HepG2 (cell line): ENCODE data around the gene SLCO3A1. TPM values are rescaled to one million over a fixed set of nuclear protein-coding genes. Genes with fewer than 3 reads are reported as not detected.

Source experiments
- ATAC-seq: fragments of 200-7000 bp; cut with Tn5 transposase; 3 replicates; pipeline ENCODE4 v1.9.1; 2020; ENCODE audit warnings: mild to moderate bottlenecking, moderate library complexity
- BruUV-seq: library from RNA; stranded (reverse); fragments of 400-500 nt; replicated peaks from 2 replicates; lab custom pipeline; 2021; lab: Mats Ljungman, UMichigan
- CTCF ChIA-PET: fragments of 300-600 bp; formaldehyde crosslinking; extraction: SDS; loops from one replicate; lab custom pipeline; 2021; ENCODE audit warnings: low total read pairs, inconsistent platforms, low intra/inter-chr PET ratio; lab: Yijun Ruan, JAX
- POLR2A ChIA-PET: fragments of 350-600 bp; sonication (Branson Sonifier 250); formaldehyde crosslinking; loops from one replicate; lab custom pipeline; 2020; ENCODE audit warnings: antibody characterized with exemption, inconsistent platforms; lab: Yijun Ruan, JAX
- DNase-seq: peaks from one replicate; pipeline ENCODE4 v3.0.0-alpha.2; 2015; ENCODE audit warnings: low spot score
- FAIRE-seq: peaks from 3 replicates; lab custom pipeline; 2011; peaks lifted over from hg19 to GRCh38; lab: Jason Lieb, UNC
- H2AFZ ChIP-seq: one replicate; pipeline ENCODE4 v1.6.1; 2011; ENCODE audit warnings: low read length, inconsistent platforms
- H3K27ac ChIP-seq: fragments of 300-600 bp; 3 replicates; pipeline ENCODE4 v1.8.0; 2011; ENCODE audit warnings: mixed run types, mild to moderate bottlenecking, mixed read lengths, low read length, inconsistent platforms; ENCODE audit not compliant: insufficient read depth; ENCODE audit errors: extremely low read length
- H3K27me3 ChIP-seq, 2 experiments: fragments of 200-600 bp in 1 of 2; 2 replicates in 1 of 2; 3 replicates in 1 of 2; pipeline versions ENCODE4 v1.6.0 to v1.8.0; 2011; ENCODE audit warnings: low read length in 2 of 2, mild to moderate bottlenecking in 2 of 2, moderate library complexity in 2 of 2, inconsistent platforms in 1 of 2; ENCODE audit not compliant: insufficient read depth in 2 of 2, control insufficient read depth in 1 of 2
- H3K36me3 ChIP-seq, 2 experiments: fragments of 200-600 bp in 1 of 2; replicated peaks in 1 of 2; 2 replicates in 1 of 2; 3 replicates in 1 of 2; pipeline versions ENCODE4 v1.5.1 to v1.8.0; 2011; ENCODE audit warnings: low read length in 2 of 2, inconsistent platforms in 1 of 2; ENCODE audit not compliant: insufficient read depth in 2 of 2, control insufficient read depth in 1 of 2
- H3K4me1 ChIP-seq: 2 replicates; pipeline ENCODE4 v1.5.1; 2012; ENCODE audit warnings: low read length, inconsistent platforms; ENCODE audit not compliant: insufficient read depth
- H3K4me2 ChIP-seq: 2 replicates; pipeline ENCODE4 v1.6.0; 2011; ENCODE audit warnings: low read depth, low read length, inconsistent platforms
- H3K4me3 ChIP-seq, 3 experiments: fragments of 200-600 bp in 1 of 3; sonication (generic), shearing (Covaris generic) in 1 of 3; replicated peaks in 1 of 3; 2 replicates each; pipeline ENCODE4 v1.5.1; 2011 to 2016; ENCODE audit warnings: low read length in 3 of 3, inconsistent platforms in 2 of 3, low read depth in 2 of 3, mild to moderate bottlenecking in 2 of 3, control low read depth in 1 of 3, mixed read lengths in 1 of 3; ENCODE audit not compliant: insufficient read depth in 1 of 3
- H3K79me2 ChIP-seq: one replicate; pipeline ENCODE4 v1.6.1; 2011; ENCODE audit warnings: low read length, inconsistent platforms; ENCODE audit not compliant: insufficient read depth
- H3K9ac ChIP-seq: 2 replicates; pipeline ENCODE4 v1.6.0; 2011; ENCODE audit warnings: mild to moderate bottlenecking, low read depth, low read length, inconsistent platforms; ENCODE audit not compliant: insufficient read depth
- H3K9me3 ChIP-seq: 2 replicates; pipeline ENCODE4 v1.5.1; 2012; ENCODE audit warnings: mild to moderate bottlenecking, low read length
- H4K20me1 ChIP-seq: 2 replicates; pipeline ENCODE4 v1.6.0; 2011; ENCODE audit warnings: inconsistent platforms, mild to moderate bottlenecking, low read length, moderate library complexity; ENCODE audit not compliant: insufficient read depth
- ATF7-NPFF ChIP-seq: sonication (generic); formaldehyde crosslinking; IDR thresholded peaks from 2 replicates; pipeline ENCODE4 v1.8.1; 2023; ENCODE audit warnings: mild to moderate bottlenecking, low read depth, missing genetic modification reagents, moderate library complexity
- EEA1 ChIP-seq: sonication (generic); formaldehyde crosslinking; IDR thresholded peaks from 2 replicates; pipeline ENCODE4 v1.5.1; 2020; ENCODE audit warnings: mild to moderate bottlenecking, missing genetic modification reagents, borderline replicate concordance
- ELF4 ChIP-seq: sonication (generic); formaldehyde crosslinking; IDR thresholded peaks from 2 replicates; pipeline ENCODE4 v1.5.0; 2020; ENCODE audit warnings: missing genetic modification reagents, mild to moderate bottlenecking, moderate library complexity, borderline replicate concordance
- FOXK2 ChIP-seq: fragments of 450-650 bp; IDR thresholded peaks from 2 replicates; pipeline ENCODE4 v1.6.1; 2016
- GATAD1 ChIP-seq: IDR thresholded peaks from 2 replicates; pipeline ENCODE4 v1.6.1; 2016; ENCODE audit warnings: missing genetic modification reagents, missing compliant biosample characterization
- HMG20A ChIP-seq: IDR thresholded peaks from 2 replicates; pipeline ENCODE4 v1.6.1; 2016; ENCODE audit warnings: borderline replicate concordance
- HOXA3 ChIP-seq: sonication (generic); formaldehyde crosslinking; IDR thresholded peaks from 2 replicates; pipeline ENCODE4 v1.5.0; 2020; ENCODE audit warnings: missing genetic modification reagents
- KDM1A ChIP-seq: IDR thresholded peaks from 2 replicates; pipeline ENCODE4 v1.6.1; 2016; ENCODE audit warnings: missing compliant biosample characterization
- KLF13 ChIP-seq: sonication (generic); formaldehyde crosslinking; IDR thresholded peaks from 2 replicates; pipeline ENCODE4 v1.4.0; 2020; ENCODE audit warnings: mild to moderate bottlenecking, missing genetic modification reagents
- PCBP2 ChIP-seq: fragments of 200-400 bp; formaldehyde crosslinking; optimal IDR thresholded peaks from 2 replicates; pipeline ENCODE3; 2018; ENCODE audit warnings: low read length, low read depth; ENCODE audit not compliant: poor library complexity, severe bottlenecking
- PRDM4 ChIP-seq: sonication (generic); formaldehyde crosslinking; IDR thresholded peaks from 2 replicates; pipeline ENCODE4 v1.9.0; 2021; ENCODE audit warnings: missing genetic modification reagents, borderline replicate concordance
- RBFOX2 ChIP-seq: fragments of 200-400 bp; formaldehyde crosslinking; IDR thresholded peaks from 2 replicates; pipeline ENCODE4 v1.6.1; 2017; ENCODE audit warnings: low read depth, mild to moderate bottlenecking, low read length
- SMC3 ChIP-seq: IDR thresholded peaks from 2 replicates; pipeline ENCODE4 v1.6.1; 2011; ENCODE audit warnings: low read length, improper control_type of control experiment
- SMYD3 ChIP-seq: sonication (generic); formaldehyde crosslinking; IDR thresholded peaks from 2 replicates; pipeline ENCODE4 v1.8.1; 2023; ENCODE audit warnings: mild to moderate bottlenecking, missing genetic modification reagents
- SSRP1 ChIP-seq: IDR thresholded peaks from 2 replicates; pipeline ENCODE4 v1.6.1; 2016; ENCODE audit warnings: control low read depth
- ZBTB10 ChIP-seq: sonication (generic); formaldehyde crosslinking; IDR thresholded peaks from 2 replicates; pipeline ENCODE4 v1.4.0; 2020; ENCODE audit warnings: missing genetic modification reagents, borderline replicate concordance
- ZNF230 ChIP-seq: sonication (generic); formaldehyde crosslinking; IDR thresholded peaks from 2 replicates; pipeline ENCODE4 v1.4.0; 2020; ENCODE audit warnings: mild to moderate bottlenecking, missing genetic modification reagents
- ZNF331 ChIP-seq: sonication (generic); formaldehyde crosslinking; IDR thresholded peaks from 2 replicates; pipeline ENCODE4 v1.4.0; 2020; ENCODE audit warnings: missing genetic modification reagents
- ZNF761 ChIP-seq: sonication (generic); formaldehyde crosslinking; conservative IDR thresholded peaks from 2 replicates; pipeline ENCODE4 v1.4.0; 2020; ENCODE audit warnings: mild to moderate bottlenecking, missing genetic modification reagents
- WGBS: methylation state at CpG from one replicate; pipeline ENCODE4 v1.1.6; 2017; ENCODE audit warnings: low lambda C conversion rate; 5-methylcytosine and 5-hydroxymethylcytosine counted together
- in situ Hi-C: cut with HindIII; loops from 2 replicates; pipeline ENCODE4 v1.10.0; 2017; ENCODE audit warnings: low pct_unique_long_range_greater_than_20kb; ENCODE audit not compliant: extremely low pct_ligation_motif_present
- intact Hi-C: fragments of 100-400 bp; cut with micrococcal nuclease; formaldehyde crosslinking; loops from one replicate; pipeline ENCODE4 v1.10.0; 2022; ENCODE audit not compliant: unreplicated experiment
- polyA plus RNA-seq, 8 experiments: library from polyadenylated mRNA; depleted of rRNA in 3 of 8; stranded (reverse) in 7 of 8; unstranded in 1 of 8; fragments of >200 nt; fragmentation: Illumina TruSeq in 4 of 8; extraction: Trizol in 4 of 8; gene quantifications; 2 replicates each; pipeline versions ENCODE4 v1.2.1 to v1.2.3, GENCODE V29; 2011 to 2016; ENCODE audit warnings: low read depth in 4 of 8, missing spikeins in 1 of 8, mixed read lengths in 1 of 8; ENCODE audit not compliant: insufficient read depth in 1 of 8
- total RNA-seq, 5 experiments: library from RNA; depleted of rRNA; stranded (reverse); fragments of >200 nt; fragmentation: Illumina TruSeq; extraction: Trizol; gene quantifications; 2 replicates each; pipeline ENCODE4 v1.2.3, GENCODE V29; 2016; ENCODE audit warnings: low read depth in 1 of 5
- TF ChIP-seq, protein P1 (sequence below): sonication (generic); formaldehyde crosslinking; IDR thresholded peaks from 2 replicates; pipeline ENCODE4 v1.4.0; 2020; ENCODE audit warnings: mild to moderate bottlenecking, low read depth, missing genetic modification reagents

Gene SLCO3A1
- total and polyA plus RNA-seq, 2 of the 13 experiments (the other 11 are each of a cell fraction or from before 2014, with no cell fraction given): 0.02 TPM; not detected in 1

- no peak for TF ChIP-seq ATF7-NPFF (CRISPR knock-in tag)
- TF ChIP-seq EEA1 (CRISPR knock-in tag): no peak
- TF ChIP-seq, protein P1, sequence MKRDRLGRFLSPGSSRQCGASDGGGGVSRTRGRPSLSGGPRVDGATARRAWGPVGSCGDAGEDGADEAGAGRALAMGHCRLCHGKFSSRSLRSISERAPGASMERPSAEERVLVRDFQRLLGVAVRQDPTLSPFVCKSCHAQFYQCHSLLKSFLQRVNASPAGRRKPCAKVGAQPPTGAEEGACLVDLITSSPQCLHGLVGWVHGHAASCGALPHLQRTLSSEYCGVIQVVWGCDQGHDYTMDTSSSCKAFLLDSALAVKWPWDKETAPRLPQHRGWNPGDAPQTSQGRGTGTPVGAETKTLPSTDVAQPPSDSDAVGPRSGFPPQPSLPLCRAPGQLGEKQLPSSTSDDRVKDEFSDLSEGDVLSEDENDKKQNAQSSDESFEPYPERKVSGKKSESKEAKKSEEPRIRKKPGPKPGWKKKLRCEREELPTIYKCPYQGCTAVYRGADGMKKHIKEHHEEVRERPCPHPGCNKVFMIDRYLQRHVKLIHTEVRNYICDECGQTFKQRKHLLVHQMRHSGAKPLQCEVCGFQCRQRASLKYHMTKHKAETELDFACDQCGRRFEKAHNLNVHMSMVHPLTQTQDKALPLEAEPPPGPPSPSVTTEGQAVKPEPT (CRISPR knock-in tag): no peak
- TF ChIP-seq HMG20A: no peak
- no peak for TF ChIP-seq KLF13 (CRISPR knock-in tag)
- no peak for TF ChIP-seq PCBP2
- no peak for TF ChIP-seq ELF4 (CRISPR knock-in tag)
- TF ChIP-seq ZBTB10: no peak
- TF ChIP-seq, all 625 proteins: peak for 0
These were observed 58.3 kb downstream of the SLCO3A1 start (continued) for GRCh38 chr15:91911844-91912243.

GRCh38 chr15:91912336-91912735, 58.8 kb downstream of the SLCO3A1 start:
- Histone ChIP-seq H3K36me3 (no peaks in the 10 kb centered on the region), H3K27ac (no peak overlapping the region), H3K4me3 (no peak overlapping the region), H3K4me2 (no peak overlapping the region), H4K20me1 (no peaks in the 10 kb centered on the region), H3K4me1 (no peaks in the 10 kb centered on the region), H3K9me3 (no peaks in the 10 kb centered on the region), H2AFZ (no peak overlapping the region), H3K9ac (no peak overlapping the region), H3K27me3 (peaks cover 1% of the 10 kb centered on the region in 2 experiments; a peak in 1 of 5 replicates), H3K79me2 (no peaks in the 10 kb centered on the region)
- 14% methylated on average over 4 of the region's 4 CpGs for WGBS
- FAIRE-seq (no peak), DNase-seq (no peak), ATAC-seq (no peak)
- BruUV-seq: no TSS peak
- intact Hi-C loops (no loop called here), in situ Hi-C loops (no loop called here)
- POLR2A ChIA-PET: no interaction called here
- CTCF ChIA-PET: no interaction called here
- TF ChIP-seq ELF4 (CRISPR knock-in tag) (no peak), HOXA3 (no peak), SSRP1 (CRISPR knock-in tag) (no peak), KDM1A (CRISPR knock-in tag) (no peak), ZNF331 (CRISPR knock-in tag) (no peak), ZNF230 (CRISPR knock-in tag) (no peak), ZNF761 (CRISPR knock-in tag) (no peak), GATAD1 (no peak), SMC3 (no peak), RBFOX2 (no peak), PRDM4 (CRISPR knock-in tag) (no peak), SMYD3 (CRISPR knock-in tag) (no peak), FOXK2 (no peak)
